ENCODE results near the gene PINLYP.

- TF ChIP-seq, protein P1, sequence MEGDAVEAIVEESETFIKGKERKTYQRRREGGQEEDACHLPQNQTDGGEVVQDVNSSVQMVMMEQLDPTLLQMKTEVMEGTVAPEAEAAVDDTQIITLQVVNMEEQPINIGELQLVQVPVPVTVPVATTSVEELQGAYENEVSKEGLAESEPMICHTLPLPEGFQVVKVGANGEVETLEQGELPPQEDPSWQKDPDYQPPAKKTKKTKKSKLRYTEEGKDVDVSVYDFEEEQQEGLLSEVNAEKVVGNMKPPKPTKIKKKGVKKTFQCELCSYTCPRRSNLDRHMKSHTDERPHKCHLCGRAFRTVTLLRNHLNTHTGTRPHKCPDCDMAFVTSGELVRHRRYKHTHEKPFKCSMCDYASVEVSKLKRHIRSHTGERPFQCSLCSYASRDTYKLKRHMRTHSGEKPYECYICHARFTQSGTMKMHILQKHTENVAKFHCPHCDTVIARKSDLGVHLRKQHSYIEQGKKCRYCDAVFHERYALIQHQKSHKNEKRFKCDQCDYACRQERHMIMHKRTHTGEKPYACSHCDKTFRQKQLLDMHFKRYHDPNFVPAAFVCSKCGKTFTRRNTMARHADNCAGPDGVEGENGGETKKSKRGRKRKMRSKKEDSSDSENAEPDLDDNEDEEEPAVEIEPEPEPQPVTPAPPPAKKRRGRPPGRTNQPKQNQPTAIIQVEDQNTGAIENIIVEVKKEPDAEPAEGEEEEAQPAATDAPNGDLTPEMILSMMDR (IDR thresholded peaks at IDR 0.05; ENCODE audit: low read length) = no peak
- TF ChIP-seq EZH2 (IDR thresholded peaks at IDR 0.05; ENCODE audit: borderline replicate concordance, low read length) = no peak
Measured at GRCh38 chr19:43574424-43575155, 1.0 kb upstream of the PINLYP start.
